H1 (cell line): ENCODE data around the gene SH3BP5.

Source experiments
- CTCF ChIP-seq, 3 experiments: IDR thresholded peaks; 1 replicate in 2 of 3; 2 replicates in 1 of 3; pipeline versions ENCODE4 v1.5.1 to v1.6.1; 2011; ENCODE audit warnings: low read length in 3 of 3, mild to moderate bottlenecking in 3 of 3, inconsistent platforms in 2 of 3, low read depth in 1 of 3, moderate library complexity in 1 of 3; ENCODE audit not compliant: insufficient read depth in 1 of 3; ENCODE audit errors: control extremely low read depth in 1 of 3
- FOSL1 ChIP-seq: IDR thresholded peaks from 2 replicates; pipeline ENCODE4 v1.6.1; 2011; ENCODE audit warnings: mild to moderate bottlenecking, low read depth, low read length, moderate library complexity; ENCODE audit not compliant: insufficient read depth
- GABPA ChIP-seq: IDR thresholded peaks from 2 replicates; pipeline ENCODE4 v1.6.1; 2011; ENCODE audit warnings: mild to moderate bottlenecking, low read length, moderate library complexity, borderline replicate concordance; ENCODE audit not compliant: insufficient read depth
- TAF7 ChIP-seq: optimal IDR thresholded peaks from 2 replicates; pipeline ENCODE3; 2011; ENCODE audit warnings: low read depth, mild to moderate bottlenecking, inconsistent platforms, low read length, moderate library complexity, borderline replicate concordance

GRCh38 chr3:15221574-15222217, 110.7 kb downstream of the SH3BP5 start:
- TF ChIP-seq CTCF (IDR thresholded peaks at IDR 0.05; ENCODE audit: control extremely low read depth in 1 of 3, insufficient read depth in 1 of 3, low read depth in 1 of 3, low read length in 3 of 3) (no peak), GABPA (no peak), FOSL1 (no peak), TAF7 (no peak)
